DMS79 (cell line): ENCODE measurements around the gene ACAP3.
"Not testable (repeated sequence)": the region's sequence is repeated elsewhere in the genome, so short reads cannot be mapped to it uniquely, and the experiment has no call there.

Source experiments
- DNase-seq: peaks from one replicate; lab custom pipeline; 2025; lab: John Stamatoyannopoulos, UW

Gene ACAP3

GRCh38 chr1:1330366-1331067 lies 22.8 kb upstream of the ACAP3 start:
- DNase-seq = no peak

- DNase-seq = no peak
Measured at GRCh38 chr1:1329304-1330210, 21.8 kb upstream of the ACAP3 start.

- DNase-seq = no peak
Measured at GRCh38 chr1:1328254-1328653, 20.5 kb upstream of the ACAP3 start.

GRCh38 chr1:1327291-1327690 lies 19.6 kb upstream of the ACAP3 start:
- DNase-seq = no peak

GRCh38 chr1:1326075-1326605 lies 18.4 kb upstream of the ACAP3 start:
- DNase-seq = no peak

- DNase-seq = no peak
Measured at GRCh38 chr1:1325288-1326074, 17.8 kb upstream of the ACAP3 start.

- DNase-seq = peak; percentile 79
Measured at GRCh38 chr1:1324524-1325287, 17.0 kb upstream of the ACAP3 start, which contains the start of the genes CPTP and INTS11. Gene CPTP (plus strand): TSS chr1:1324802. CDS start chr1:1326911, 2,109 bp downstream. Gene INTS11 (minus strand): TSS chr1:1324660. CDS start chr1:1324608, 52 bp downstream.

GRCh38 chr1:1324084-1324523 lies 16.4 kb upstream of the ACAP3 start:
- DNase-seq = no peak

- no peak for DNase-seq
Measured at GRCh38 chr1:1322952-1323351, 15.2 kb upstream of the ACAP3 start.

- DNase-seq = no peak
Measured at GRCh38 chr1:1322418-1322817, 14.7 kb upstream of the ACAP3 start.

GRCh38 chr1:1321477-1321876 lies 13.7 kb upstream of the ACAP3 start:
- DNase-seq = no peak

- no peak for DNase-seq
Measured at GRCh38 chr1:1320666-1321448, 13.1 kb upstream of the ACAP3 start.

- no peak for DNase-seq
Measured at GRCh38 chr1:1319646-1319941, 11.9 kb upstream of the ACAP3 start.

GRCh38 chr1:1318777-1319645 lies 11.3 kb upstream of the ACAP3 start:
- DNase-seq = no peak

GRCh38 chr1:1318131-1318652 lies 10.5 kb upstream of the ACAP3 start:
- peak; percentile 51 for DNase-seq

GRCh38 chr1:1317420-1317819 lies 9.7 kb upstream of the ACAP3 start:
- DNase-seq = no peak

- not testable (repeated sequence) for DNase-seq
Measured at GRCh38 chr1:1316199-1316598, 8.5 kb upstream of the ACAP3 start.

- DNase-seq = no peak
Measured at GRCh38 chr1:1315435-1315954, 7.8 kb upstream of the ACAP3 start.
